ENCODE data around the gene IQCC.
A peak's percentile ranks its signal among the peaks of the same experiment; 100 is the strongest.

Gene IQCC

GRCh38 chr1:32200226-32201010 is 5.1 kb upstream of the IQCC start, which contains the start of gene CCDC28B (continued):
- TF ChIP-seq ZFHX2 (tag by site-specific recombination; conservative IDR thresholded peaks at IDR 0.05) (peak; percentile 74), ZNF132 (tag by site-specific recombination; IDR thresholded peaks at IDR 0.05; ENCODE audit: borderline replicate concordance) (no peak), ELK4 (IDR thresholded peaks at IDR 0.05; ENCODE audit: borderline replicate concordance, low read depth, low read length) (no peak), ZNF423 (tag by site-specific recombination; IDR thresholded peaks at IDR 0.05) (no peak), HOXD13 (CRISPR knock-in tag; IDR thresholded peaks at IDR 0.05; ENCODE audit: borderline replicate concordance) (no peak), ZNF548 (tag by site-specific recombination; IDR thresholded peaks at IDR 0.05) (no peak), ZNF776 (tag by site-specific recombination; IDR thresholded peaks at IDR 0.05; ENCODE audit: borderline replicate concordance) (no peak), ZFP41 (tag by site-specific recombination; IDR thresholded peaks at IDR 0.05; ENCODE audit: borderline replicate concordance) (no peak), ZNF544 (tag by site-specific recombination; IDR thresholded peaks at IDR 0.05) (no peak), ZNF202 (tag by site-specific recombination; IDR thresholded peaks at IDR 0.05; ENCODE audit: borderline replicate concordance) (no peak), SCRT1 (tag by site-specific recombination; IDR thresholded peaks at IDR 0.05; ENCODE audit: borderline replicate concordance) (no peak), ZSCAN18 (tag by site-specific recombination; IDR thresholded peaks at IDR 0.05) (no peak), ZNF324 (tag by site-specific recombination; IDR thresholded peaks at IDR 0.05) (peak; percentile 46; the same call in 1 of the 2 replicates), ZNF148 (tag by site-specific recombination; IDR thresholded peaks at IDR 0.05; ENCODE audit: borderline replicate concordance) (no peak), ZNF639 (tag by site-specific recombination; IDR thresholded peaks at IDR 0.05) (no peak), REST (tag by site-specific recombination; IDR thresholded peaks at IDR 0.05) (no peak), KLF10 (tag by site-specific recombination; IDR thresholded peaks at IDR 0.05) (no peak), ZNF394 (tag by site-specific recombination; IDR thresholded peaks at IDR 0.05; ENCODE audit: borderline replicate concordance) (no peak), YY1 (tag by site-specific recombination; IDR thresholded peaks at IDR 0.05) (peak; percentile 26; the same call in 1 of the 2 replicates), ZNF114 (tag by site-specific recombination; IDR thresholded peaks at IDR 0.05) (no peak), TRIM28 (IDR thresholded peaks at IDR 0.05; ENCODE audit: borderline replicate concordance, low read length) (0 out of 2 replicates have a peak, but pooled peaks have one; percentile 52), ZNF350 (tag by site-specific recombination; IDR thresholded peaks at IDR 0.05) (no peak), ZNF629 (tag by site-specific recombination; IDR thresholded peaks at IDR 0.05) (peak; percentile 72), ZNF175 (tag by site-specific recombination; IDR thresholded peaks at IDR 0.05) (no peak), EGR2 (tag by site-specific recombination; IDR thresholded peaks at IDR 0.05; ENCODE audit: low read depth) (no peak), ZNF391 (tag by site-specific recombination; IDR thresholded peaks at IDR 0.05; ENCODE audit: borderline replicate concordance, low read depth) (no peak), KLF8 (tag by site-specific recombination; IDR thresholded peaks at IDR 0.05) (no peak; the same call in 1 of the 2 replicates), ZNF19 (tag by site-specific recombination; IDR thresholded peaks at IDR 0.05; ENCODE audit: low read depth) (no peak), ZNF660 (tag by site-specific recombination; IDR thresholded peaks at IDR 0.05) (no peak), ZNF239 (tag by site-specific recombination; IDR thresholded peaks at IDR 0.05) (no peak), ZNF140 (tag by site-specific recombination; IDR thresholded peaks at IDR 0.05) (no peak)
